HEK293 (cell line): ENCODE data around the gene IQCH.

ENCODE experiments used
- BCL11A ChIP-seq: fragments of 450-650 bp; formaldehyde crosslinking; IDR thresholded peaks from 2 replicates; pipeline ENCODE4 v1.5.1; 2016; ENCODE audit warnings: low read depth, missing biosample characterization, missing genetic modification characterization
- KLF10 ChIP-seq: fragments of 450-650 bp; IDR thresholded peaks from 2 replicates; pipeline ENCODE4 v1.5.1; 2018; ENCODE audit warnings: missing biosample characterization, mild to moderate bottlenecking, missing genetic modification characterization
- MYNN ChIP-seq: fragments of 450-650 bp; formaldehyde crosslinking; IDR thresholded peaks from 2 replicates; pipeline ENCODE4 v1.5.1; 2016; ENCODE audit warnings: missing biosample characterization, missing genetic modification characterization, borderline replicate concordance
- ZBTB1 ChIP-seq: fragments of 450-650 bp; formaldehyde crosslinking; IDR thresholded peaks from 2 replicates; pipeline ENCODE4 v1.5.1; 2016; ENCODE audit warnings: missing biosample characterization, missing genetic modification characterization
- ZNF10 ChIP-seq: fragments of 450-650 bp; formaldehyde crosslinking; IDR thresholded peaks from 2 replicates; pipeline ENCODE4 v1.5.1; 2017; ENCODE audit warnings: missing biosample characterization, missing genetic modification characterization
- ZNF239 ChIP-seq: fragments of 450-650 bp; formaldehyde crosslinking; IDR thresholded peaks from 2 replicates; pipeline ENCODE4 v1.5.1; 2016; ENCODE audit warnings: missing biosample characterization, missing genetic modification characterization
- ZNF302 ChIP-seq: fragments of 450-650 bp; formaldehyde crosslinking; IDR thresholded peaks from 2 replicates; pipeline ENCODE4 v1.5.1; 2016; ENCODE audit warnings: missing biosample characterization, missing genetic modification characterization, low read depth
- ZNF324 ChIP-seq: fragments of 450-650 bp; formaldehyde crosslinking; IDR thresholded peaks from 2 replicates; pipeline ENCODE4 v1.5.1; 2016; ENCODE audit warnings: missing biosample characterization, missing genetic modification characterization
- ZNF366 ChIP-seq: fragments of 450-650 bp; formaldehyde crosslinking; conservative IDR thresholded peaks from 2 replicates; pipeline ENCODE4 v1.5.1; 2016; ENCODE audit warnings: missing biosample characterization, missing genetic modification characterization
- ZNF48 ChIP-seq: fragments of 450-650 bp; formaldehyde crosslinking; IDR thresholded peaks from 2 replicates; pipeline ENCODE4 v1.5.1; 2016; ENCODE audit warnings: missing biosample characterization, missing genetic modification characterization
- ZNF585B ChIP-seq: fragments of 450-650 bp; formaldehyde crosslinking; IDR thresholded peaks from 2 replicates; pipeline ENCODE4 v1.5.1; 2016; ENCODE audit warnings: missing biosample characterization, missing genetic modification characterization
- ZNF600 ChIP-seq: fragments of 450-650 bp; formaldehyde crosslinking; IDR thresholded peaks from 2 replicates; pipeline ENCODE4 v1.5.1; 2016; ENCODE audit warnings: missing biosample characterization, missing genetic modification characterization
- ZNF776 ChIP-seq: fragments of 450-650 bp; formaldehyde crosslinking; IDR thresholded peaks from 2 replicates; pipeline ENCODE4 v1.5.0; 2017; ENCODE audit warnings: missing biosample characterization, missing genetic modification characterization, borderline replicate concordance
- ZNF843 ChIP-seq: fragments of 450-650 bp; formaldehyde crosslinking; IDR thresholded peaks from 2 replicates; pipeline ENCODE4 v1.5.1; 2016; ENCODE audit warnings: missing biosample characterization, missing genetic modification characterization
- TF ChIP-seq, protein P1 (sequence below): fragments of 450-650 bp; formaldehyde crosslinking; conservative IDR thresholded peaks from 2 replicates; pipeline ENCODE4 v1.5.1; 2016; ENCODE audit warnings: low read depth, missing biosample characterization, missing genetic modification characterization
- TF ChIP-seq, protein P2 (sequence below): fragments of 450-650 bp; formaldehyde crosslinking; IDR thresholded peaks from 2 replicates; pipeline ENCODE4 v1.5.1; 2016; ENCODE audit warnings: missing biosample characterization, missing genetic modification characterization
- TF ChIP-seq, protein P3 (sequence below): fragments of 450-650 bp; formaldehyde crosslinking; IDR thresholded peaks from 2 replicates; pipeline ENCODE4 v1.5.1; 2016; ENCODE audit warnings: missing biosample characterization, missing genetic modification characterization
- TF ChIP-seq, protein P4 (sequence below): fragments of 450-650 bp; formaldehyde crosslinking; IDR thresholded peaks from 2 replicates; pipeline ENCODE4 v1.5.1; 2016; ENCODE audit warnings: missing biosample characterization, missing genetic modification characterization, low read depth
- TF ChIP-seq, protein P5 (sequence below): fragments of 450-650 bp; formaldehyde crosslinking; IDR thresholded peaks from 2 replicates; pipeline ENCODE4 v1.5.1; 2016; ENCODE audit warnings: missing biosample characterization, missing genetic modification characterization
- TF ChIP-seq, protein P6 (sequence below): fragments of 450-650 bp; formaldehyde crosslinking; IDR thresholded peaks from 2 replicates; pipeline ENCODE4 v1.5.1; 2016; ENCODE audit warnings: missing biosample characterization, missing genetic modification characterization
- TF ChIP-seq, protein P7 (sequence below): fragments of 450-650 bp; formaldehyde crosslinking; IDR thresholded peaks from 2 replicates; pipeline ENCODE4 v1.5.1; 2016; ENCODE audit warnings: missing biosample characterization, missing genetic modification characterization
- TF ChIP-seq, protein P8 (sequence below): fragments of 450-650 bp; formaldehyde crosslinking; conservative IDR thresholded peaks from 2 replicates; pipeline ENCODE4 v1.5.1; 2016; ENCODE audit warnings: low read depth, missing biosample characterization, missing genetic modification characterization

Gene IQCH

DNA sequence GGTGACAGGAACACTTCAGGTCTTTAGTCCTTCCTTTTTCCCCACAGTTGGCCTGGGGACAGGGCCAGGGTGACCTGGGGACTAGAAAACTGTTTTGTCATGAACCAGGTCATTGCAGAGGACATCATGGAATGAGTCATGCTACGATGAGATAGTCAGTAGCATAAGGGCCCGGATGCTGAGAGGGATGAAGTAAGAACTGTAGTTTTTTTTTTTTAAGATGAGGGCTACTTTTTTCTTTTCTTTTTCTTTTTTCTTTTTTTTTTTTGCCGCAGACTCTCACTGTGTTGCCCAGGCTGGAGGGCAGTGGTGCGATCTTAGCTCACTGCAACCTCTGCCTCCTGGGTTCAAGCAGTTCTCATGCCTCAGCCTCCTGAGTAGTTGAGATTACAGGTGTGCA lies 295.9 kb downstream of the IQCH start (continued):
- TF ChIP-seq, protein P1, sequence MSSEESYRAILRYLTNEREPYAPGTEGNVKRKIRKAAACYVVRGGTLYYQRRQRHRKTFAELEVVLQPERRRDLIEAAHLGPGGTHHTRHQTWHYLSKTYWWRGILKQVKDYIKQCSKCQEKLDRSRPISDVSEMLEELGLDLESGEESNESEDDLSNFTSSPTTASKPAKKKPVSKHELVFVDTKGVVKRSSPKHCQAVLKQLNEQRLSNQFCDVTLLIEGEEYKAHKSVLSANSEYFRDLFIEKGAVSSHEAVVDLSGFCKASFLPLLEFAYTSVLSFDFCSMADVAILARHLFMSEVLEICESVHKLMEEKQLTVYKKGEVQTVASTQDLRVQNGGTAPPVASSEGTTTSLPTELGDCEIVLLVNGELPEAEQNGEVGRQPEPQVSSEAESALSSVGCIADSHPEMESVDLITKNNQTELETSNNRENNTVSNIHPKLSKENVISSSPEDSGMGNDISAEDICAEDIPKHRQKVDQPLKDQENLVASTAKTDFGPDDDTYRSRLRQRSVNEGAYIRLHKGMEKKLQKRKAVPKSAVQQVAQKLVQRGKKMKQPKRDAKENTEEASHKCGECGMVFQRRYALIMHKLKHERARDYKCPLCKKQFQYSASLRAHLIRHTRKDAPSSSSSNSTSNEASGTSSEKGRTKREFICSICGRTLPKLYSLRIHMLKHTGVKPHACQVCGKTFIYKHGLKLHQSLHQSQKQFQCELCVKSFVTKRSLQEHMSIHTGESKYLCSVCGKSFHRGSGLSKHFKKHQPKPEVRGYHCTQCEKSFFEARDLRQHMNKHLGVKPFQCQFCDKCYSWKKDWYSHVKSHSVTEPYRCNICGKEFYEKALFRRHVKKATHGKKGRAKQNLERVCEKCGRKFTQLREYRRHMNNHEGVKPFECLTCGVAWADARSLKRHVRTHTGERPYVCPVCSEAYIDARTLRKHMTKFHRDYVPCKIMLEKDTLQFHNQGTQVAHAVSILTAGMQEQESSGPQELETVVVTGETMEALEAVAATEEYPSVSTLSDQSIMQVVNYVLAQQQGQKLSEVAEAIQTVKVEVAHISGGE: no peak
- TF ChIP-seq ZNF366 (tag by site-specific recombination) (peak; percentile 49), ZNF843 (0 out of 2 replicates have a peak, but pooled peaks have one; percentile 15), ZNF776 (no peak), ZBTB1 (tag by site-specific recombination) (no peak), ZNF10 (tag by site-specific recombination) (no peak), ZNF585B (peak; percentile 20; the same call in 1 of the 2 replicates), BCL11A (tag by site-specific recombination) (no peak), KLF10 (tag by site-specific recombination) (no peak), ZNF324 (0 out of 2 replicates have a peak, but pooled peaks have one; percentile 62), ZNF48 (tag by site-specific recombination) (no peak), ZNF600 (tag by site-specific recombination) (peak; percentile 64), ZNF302 (tag by site-specific recombination) (no peak), MYNN (tag by site-specific recombination) (peak; percentile 17; the same call in 1 of the 2 replicates), ZNF239 (tag by site-specific recombination) (no peak)
- TF ChIP-seq, protein P2, sequence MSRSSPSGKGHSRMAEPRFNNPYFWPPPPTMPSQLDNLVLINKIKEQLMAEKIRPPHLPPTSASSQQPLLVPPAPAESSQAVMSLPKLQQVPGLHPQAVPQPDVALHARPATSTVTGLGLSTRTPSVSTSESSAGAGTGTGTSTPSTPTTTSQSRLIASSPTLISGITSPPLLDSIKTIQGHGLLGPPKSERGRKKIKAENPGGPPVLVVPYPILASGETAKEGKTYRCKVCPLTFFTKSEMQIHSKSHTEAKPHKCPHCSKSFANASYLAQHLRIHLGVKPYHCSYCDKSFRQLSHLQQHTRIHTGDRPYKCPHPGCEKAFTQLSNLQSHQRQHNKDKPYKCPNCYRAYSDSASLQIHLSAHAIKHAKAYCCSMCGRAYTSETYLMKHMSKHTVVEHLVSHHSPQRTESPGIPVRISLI: peak; percentile 99
- TF ChIP-seq, protein P3, sequence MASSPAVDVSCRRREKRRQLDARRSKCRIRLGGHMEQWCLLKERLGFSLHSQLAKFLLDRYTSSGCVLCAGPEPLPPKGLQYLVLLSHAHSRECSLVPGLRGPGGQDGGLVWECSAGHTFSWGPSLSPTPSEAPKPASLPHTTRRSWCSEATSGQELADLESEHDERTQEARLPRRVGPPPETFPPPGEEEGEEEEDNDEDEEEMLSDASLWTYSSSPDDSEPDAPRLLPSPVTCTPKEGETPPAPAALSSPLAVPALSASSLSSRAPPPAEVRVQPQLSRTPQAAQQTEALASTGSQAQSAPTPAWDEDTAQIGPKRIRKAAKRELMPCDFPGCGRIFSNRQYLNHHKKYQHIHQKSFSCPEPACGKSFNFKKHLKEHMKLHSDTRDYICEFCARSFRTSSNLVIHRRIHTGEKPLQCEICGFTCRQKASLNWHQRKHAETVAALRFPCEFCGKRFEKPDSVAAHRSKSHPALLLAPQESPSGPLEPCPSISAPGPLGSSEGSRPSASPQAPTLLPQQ: 0 out of 2 replicates have a peak, but pooled peaks have one; percentile 34
- TF ChIP-seq, protein P4, sequence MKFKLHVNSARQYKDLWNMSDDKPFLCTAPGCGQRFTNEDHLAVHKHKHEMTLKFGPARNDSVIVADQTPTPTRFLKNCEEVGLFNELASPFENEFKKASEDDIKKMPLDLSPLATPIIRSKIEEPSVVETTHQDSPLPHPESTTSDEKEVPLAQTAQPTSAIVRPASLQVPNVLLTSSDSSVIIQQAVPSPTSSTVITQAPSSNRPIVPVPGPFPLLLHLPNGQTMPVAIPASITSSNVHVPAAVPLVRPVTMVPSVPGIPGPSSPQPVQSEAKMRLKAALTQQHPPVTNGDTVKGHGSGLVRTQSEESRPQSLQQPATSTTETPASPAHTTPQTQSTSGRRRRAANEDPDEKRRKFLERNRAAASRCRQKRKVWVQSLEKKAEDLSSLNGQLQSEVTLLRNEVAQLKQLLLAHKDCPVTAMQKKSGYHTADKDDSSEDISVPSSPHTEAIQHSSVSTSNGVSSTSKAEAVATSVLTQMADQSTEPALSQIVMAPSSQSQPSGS (tag by site-specific recombination): peak; percentile 62
- TF ChIP-seq, protein P5, sequence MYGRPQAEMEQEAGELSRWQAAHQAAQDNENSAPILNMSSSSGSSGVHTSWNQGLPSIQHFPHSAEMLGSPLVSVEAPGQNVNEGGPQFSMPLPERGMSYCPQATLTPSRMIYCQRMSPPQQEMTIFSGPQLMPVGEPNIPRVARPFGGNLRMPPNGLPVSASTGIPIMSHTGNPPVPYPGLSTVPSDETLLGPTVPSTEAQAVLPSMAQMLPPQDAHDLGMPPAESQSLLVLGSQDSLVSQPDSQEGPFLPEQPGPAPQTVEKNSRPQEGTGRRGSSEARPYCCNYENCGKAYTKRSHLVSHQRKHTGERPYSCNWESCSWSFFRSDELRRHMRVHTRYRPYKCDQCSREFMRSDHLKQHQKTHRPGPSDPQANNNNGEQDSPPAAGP (tag by site-specific recombination): peak; percentile 60; the same call in 1 of the 2 replicates
- TF ChIP-seq, protein P6, sequence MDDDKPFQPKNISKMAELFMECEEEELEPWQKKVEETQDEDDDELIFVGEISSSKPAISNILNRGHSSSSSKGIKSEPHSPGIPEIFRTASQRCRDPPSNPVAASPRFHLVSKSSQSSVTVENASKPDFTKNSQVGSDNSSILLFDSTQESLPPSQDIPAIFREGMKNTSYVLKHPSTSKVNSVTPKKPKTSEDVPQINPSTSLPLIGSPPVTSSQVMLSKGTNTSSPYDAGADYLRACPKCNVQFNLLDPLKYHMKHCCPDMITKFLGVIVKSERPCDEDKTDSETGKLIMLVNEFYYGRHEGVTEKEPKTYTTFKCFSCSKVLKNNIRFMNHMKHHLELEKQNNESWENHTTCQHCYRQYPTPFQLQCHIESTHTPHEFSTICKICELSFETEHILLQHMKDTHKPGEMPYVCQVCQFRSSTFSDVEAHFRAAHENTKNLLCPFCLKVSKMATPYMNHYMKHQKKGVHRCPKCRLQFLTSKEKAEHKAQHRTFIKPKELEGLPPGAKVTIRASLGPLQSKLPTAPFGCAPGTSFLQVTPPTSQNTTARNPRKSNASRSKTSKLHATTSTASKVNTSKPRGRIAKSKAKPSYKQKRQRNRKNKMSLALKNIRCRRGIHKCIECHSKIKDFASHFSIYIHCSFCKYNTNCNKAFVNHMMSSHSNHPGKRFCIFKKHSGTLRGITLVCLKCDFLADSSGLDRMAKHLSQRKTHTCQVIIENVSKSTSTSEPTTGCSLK (tag by site-specific recombination): no peak
- TF ChIP-seq, protein P7, sequence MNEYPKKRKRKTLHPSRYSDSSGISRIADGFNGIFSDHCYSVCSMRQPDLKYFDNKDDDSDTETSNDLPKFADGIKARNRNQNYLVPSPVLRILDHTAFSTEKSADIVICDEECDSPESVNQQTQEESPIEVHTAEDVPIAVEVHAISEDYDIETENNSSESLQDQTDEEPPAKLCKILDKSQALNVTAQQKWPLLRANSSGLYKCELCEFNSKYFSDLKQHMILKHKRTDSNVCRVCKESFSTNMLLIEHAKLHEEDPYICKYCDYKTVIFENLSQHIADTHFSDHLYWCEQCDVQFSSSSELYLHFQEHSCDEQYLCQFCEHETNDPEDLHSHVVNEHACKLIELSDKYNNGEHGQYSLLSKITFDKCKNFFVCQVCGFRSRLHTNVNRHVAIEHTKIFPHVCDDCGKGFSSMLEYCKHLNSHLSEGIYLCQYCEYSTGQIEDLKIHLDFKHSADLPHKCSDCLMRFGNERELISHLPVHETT: 0 out of 2 replicates have a peak, but pooled peaks have one; percentile 72
- TF ChIP-seq, protein P8, sequence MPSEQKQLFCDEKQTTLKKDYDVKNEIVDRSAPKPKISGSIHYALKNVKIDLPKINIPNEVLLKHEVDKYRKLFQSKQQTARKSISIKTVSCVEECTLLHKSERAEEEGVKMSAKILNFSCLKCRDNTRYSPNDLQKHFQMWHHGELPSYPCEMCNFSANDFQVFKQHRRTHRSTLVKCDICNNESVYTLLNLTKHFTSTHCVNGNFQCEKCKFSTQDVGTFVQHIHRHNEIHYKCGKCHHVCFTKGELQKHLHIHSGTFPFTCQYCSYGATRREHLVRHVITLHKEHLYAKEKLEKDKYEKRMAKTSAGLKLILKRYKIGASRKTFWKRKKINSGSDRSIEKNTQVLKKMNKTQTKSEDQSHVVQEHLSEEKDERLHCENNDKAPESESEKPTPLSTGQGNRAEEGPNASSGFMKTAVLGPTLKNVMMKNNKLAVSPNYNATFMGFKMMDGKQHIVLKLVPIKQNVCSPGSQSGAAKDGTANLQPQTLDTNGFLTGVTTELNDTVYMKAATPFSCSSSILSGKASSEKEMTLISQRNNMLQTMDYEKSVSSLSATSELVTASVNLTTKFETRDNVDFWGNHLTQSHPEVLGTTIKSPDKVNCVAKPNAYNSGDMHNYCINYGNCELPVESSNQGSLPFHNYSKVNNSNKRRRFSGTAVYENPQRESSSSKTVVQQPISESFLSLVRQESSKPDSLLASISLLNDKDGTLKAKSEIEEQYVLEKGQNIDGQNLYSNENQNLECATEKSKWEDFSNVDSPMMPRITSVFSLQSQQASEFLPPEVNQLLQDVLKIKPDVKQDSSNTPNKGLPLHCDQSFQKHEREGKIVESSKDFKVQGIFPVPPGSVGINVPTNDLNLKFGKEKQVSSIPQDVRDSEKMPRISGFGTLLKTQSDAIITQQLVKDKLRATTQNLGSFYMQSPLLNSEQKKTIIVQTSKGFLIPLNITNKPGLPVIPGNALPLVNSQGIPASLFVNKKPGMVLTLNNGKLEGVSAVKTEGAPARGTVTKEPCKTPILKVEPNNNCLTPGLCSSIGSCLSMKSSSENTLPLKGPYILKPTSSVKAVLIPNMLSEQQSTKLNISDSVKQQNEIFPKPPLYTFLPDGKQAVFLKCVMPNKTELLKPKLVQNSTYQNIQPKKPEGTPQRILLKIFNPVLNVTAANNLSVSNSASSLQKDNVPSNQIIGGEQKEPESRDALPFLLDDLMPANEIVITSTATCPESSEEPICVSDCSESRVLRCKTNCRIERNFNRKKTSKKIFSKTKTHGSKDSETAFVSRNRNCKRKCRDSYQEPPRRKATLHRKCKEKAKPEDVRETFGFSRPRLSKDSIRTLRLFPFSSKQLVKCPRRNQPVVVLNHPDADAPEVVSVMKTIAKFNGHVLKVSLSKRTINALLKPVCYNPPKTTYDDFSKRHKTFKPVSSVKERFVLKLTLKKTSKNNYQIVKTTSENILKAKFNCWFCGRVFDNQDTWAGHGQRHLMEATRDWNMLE (tag by site-specific recombination): no peak
